SKM-1 (cell line): ENCODE data around the gene SCD5.

Experiments
- DNase-seq: peaks from one replicate; lab custom pipeline; 2025; ENCODE audit not compliant: unreplicated experiment; lab: John Stamatoyannopoulos, UW

SCD5 gene

DNA sequence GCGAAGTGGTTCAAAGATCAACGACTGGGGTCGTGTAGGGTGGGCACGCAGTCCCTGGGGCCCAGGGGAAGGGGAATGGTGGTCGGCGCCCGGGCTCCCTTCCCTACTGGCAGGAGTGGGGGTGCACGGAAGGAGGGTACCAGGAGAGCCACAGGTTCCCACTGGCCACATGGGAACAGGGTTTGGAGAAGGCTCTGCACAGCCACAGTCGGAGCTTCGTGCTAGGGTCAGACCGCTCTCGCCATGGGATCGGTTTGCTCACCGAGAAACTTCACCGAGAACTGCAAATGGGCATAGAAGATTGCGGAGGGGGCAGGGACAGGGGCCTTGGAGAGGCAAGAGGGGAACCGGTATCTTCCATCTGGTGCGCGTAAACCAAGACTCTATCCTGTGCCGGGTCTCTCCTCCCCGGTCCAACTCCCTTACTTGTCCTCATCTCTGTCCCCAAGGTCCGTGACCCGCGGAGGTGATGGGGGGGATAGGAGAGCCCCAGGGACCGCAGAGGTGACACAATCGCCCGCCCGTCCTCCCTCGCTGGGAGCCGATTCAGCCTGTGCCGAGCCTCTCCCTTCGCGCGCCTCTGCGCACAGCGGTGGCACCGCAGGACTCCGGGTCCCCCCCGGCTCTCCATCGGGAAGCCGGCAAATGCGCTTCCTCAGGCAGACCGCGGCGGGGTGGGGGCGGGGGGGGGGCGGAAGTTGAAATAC lies 1.0 kb downstream of the SCD5 start:
- DNase-seq, result no peak

DNA sequence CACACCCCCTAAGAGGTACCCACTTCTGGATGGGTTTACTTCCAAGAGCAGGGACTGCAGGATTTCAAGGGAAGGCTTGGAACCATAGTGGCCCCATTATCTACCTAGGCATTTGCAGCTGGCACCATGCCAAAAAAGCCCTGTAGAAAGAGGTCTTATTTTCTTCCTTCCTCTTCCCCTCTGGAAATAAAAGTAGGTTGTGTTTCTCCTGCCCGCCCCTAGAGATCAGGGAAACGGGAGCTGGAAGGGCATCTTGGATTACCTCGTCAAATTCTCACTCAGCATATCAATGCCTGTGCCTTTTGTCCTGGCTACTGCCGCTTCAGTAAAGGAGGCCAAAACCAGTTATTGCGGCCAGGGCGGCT lies 1.6 kb downstream of the SCD5 start:
- DNase-seq, result no peak

DNA sequence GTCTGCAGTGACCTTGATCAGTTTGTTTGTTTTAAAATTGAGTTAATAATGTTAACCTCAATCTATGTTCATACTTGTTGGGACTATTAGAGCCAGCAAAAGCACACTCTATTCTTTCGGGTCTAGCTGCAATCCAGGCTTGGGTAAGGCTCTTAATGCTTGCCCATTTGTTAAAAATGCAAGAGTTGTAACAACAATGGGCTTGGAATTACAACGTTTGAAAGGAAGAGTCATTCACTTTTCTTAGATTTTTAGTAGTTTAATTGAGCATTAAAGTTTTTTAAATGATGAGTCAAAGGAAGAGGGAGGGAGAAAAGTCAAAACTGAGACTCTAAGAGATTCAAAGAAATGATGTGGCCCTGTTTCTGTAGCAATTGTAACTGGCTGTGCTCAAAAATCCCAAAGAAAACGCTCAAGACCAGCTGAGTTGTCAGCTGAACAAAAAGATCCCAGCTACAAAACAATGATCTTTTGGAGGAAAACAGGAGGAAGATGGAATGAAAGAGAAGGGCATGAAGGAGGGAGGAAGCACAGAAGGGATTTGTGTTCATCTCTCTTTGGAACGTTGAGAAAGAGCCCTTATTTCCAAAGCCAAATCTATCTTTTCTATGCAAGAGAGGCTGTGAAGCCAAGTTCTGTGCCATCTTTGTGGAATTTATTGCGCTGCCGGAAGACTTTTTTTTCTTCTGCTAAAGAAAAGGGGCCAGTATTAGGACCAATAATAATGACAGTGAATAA lies 5.5 kb downstream of the SCD5 start:
- no peak for DNase-seq

DNA sequence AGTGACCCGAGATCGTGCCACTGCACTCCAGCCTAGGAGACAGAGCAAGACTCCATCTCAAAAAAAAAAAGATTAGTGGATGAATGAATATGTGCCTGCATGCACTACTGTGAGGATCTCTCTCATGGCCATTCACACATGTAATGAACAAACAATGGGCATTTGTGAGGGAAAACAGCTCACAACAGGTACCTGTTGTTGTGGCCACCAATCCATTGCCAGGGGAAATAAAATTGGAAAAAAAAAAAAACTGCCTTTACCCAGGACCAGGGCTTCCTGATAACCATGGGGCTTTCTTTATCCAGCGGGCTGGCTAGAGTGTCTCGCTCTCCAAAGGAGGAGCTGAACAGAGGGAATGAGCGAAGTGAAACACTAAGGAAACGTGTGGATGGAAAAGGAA lies 7.4 kb downstream of the SCD5 start:
- DNase-seq, result no peak

DNA sequence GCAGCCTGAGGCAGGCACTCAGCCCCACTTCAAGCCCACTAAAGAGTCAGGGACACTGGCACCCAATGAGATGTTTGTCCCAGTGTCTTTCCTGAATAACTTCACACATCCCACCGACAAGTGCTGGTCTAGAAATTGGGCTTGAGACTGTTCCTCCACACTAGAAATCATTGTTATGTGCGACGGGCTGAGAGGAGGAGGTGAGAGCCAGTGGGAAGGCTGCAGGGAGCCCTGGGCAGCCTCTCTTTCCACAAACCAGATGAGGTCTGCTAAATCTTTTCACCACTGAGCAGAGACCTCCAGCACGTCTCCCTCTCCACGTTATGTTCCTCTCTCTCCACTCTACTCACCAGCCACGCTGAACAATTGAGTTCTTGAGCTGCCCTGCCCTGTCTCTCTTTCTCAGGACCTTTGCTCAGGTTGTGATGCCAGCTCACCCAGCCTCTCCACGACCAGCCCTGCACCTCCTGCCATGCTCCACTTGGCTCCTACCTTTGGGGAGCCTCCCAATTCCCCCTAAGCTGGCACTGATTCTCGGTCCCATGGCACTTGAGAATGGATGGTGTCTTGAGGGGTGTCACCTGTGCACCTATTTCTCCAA lies 8.4 kb downstream of the SCD5 start:
- no peak for DNase-seq

DNA sequence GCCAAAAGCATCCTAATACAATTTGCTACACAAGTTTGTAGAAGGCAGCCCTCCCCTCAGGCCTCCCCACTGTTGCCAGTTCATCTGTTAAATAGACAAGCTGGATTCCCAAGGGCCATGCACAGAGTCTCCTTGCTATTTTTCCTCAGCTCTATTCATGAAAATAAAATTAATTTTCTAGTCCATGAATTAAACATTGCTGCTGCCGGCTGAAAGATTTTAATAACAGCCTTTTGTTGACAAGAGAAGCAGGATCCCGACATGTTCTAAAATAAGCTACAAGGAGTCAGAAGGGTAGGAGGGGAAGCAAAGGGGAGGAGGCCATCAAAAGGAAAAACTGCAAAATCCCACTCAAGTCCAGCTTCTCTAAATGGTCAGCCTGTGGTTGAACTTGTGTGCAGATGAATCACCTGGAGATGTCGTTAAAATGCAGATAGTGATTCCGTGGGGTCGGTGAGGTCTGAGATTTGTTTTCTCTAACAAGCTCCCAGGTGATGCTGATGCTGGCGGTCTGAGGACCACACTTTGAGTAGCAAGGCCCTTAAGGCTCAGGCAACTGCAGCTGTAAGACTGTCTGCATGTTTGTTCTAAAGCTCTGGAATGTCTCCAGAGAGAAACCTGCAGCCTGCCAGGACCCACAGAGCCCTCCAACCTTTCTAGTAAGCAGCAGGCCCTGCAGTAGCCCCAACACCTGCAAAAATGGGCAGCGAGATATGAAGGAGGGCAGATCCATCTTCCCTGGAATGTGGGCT lies 9.4 kb downstream of the SCD5 start:
- DNase-seq, result no peak

DNA sequence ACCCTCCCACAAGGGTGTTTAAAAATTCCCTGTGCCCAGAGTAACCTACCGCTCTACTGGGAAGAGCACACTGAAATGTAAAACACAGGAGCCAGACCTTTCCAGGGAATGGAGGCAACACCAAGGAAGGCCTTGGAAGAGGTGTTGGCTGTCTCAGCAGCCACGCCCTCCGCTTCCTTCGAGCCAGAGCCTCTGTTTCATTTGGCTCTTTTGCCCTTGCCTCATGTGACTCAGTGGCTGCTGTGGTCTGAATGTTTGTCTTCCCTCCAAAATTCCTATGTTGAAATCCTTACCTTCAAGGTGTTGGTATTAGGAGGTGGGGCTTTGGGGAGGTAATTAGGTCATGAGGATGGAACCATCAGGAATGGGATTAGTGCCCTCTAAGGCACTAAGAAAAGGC lies 11.3 kb downstream of the SCD5 start:
- DNase-seq, result no peak

DNA sequence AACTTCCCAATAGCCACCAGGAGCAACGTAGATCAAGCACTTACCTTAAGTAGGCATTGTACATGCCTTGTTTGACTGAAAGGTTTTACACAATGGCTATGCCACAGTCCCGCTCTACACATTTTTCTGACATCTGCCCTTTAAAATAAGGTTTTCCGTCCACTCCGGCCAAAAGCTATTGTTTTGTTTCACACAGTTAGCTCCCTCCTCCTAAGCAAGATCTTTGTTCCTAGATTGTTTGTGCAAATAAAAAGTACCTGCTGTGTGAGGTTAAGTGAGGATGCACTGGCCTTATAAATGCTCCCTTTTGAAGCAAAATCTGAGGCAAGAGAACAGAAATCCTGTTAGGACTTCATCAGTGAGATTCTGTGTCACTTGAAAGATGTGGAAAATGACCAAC lies 11.8 kb downstream of the SCD5 start:
- DNase-seq, result no peak

DNA sequence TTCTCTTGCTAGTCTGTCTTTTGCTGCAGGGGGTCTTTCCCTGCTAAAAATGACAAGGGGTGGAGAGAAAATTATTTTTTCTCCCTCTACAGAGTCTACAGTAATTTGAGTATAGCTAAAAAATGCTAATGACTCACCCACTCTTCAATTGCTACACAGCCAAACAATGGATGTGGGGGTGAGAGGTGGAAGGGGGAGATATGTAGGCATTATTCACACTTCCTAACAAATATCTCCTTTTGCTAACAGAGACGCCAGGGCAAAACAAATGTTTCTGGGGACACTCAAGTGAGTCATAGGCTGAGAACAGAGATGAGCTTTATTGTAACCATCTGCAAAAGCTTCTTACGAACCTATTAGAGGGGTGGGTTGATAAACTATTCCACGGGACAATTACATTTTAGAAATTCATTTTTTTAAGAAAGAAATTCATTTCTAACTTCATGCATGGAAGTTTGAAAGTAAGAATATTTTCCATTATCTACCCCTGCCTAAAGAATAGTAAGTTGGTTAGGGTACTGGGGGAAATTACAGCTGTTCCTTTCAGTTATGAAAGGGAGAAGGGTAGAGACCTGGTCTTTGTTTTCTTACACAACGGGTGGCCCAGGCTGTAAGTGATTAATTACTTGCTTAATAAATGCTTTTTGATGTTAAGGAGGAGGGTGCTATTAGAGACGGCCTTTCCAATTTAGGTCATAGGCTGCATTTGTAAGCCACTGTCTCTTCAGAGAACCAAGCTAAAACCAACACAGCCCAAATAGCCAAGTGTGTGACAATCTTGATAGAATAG lies 12.8 kb downstream of the SCD5 start:
- no peak for DNase-seq

DNA sequence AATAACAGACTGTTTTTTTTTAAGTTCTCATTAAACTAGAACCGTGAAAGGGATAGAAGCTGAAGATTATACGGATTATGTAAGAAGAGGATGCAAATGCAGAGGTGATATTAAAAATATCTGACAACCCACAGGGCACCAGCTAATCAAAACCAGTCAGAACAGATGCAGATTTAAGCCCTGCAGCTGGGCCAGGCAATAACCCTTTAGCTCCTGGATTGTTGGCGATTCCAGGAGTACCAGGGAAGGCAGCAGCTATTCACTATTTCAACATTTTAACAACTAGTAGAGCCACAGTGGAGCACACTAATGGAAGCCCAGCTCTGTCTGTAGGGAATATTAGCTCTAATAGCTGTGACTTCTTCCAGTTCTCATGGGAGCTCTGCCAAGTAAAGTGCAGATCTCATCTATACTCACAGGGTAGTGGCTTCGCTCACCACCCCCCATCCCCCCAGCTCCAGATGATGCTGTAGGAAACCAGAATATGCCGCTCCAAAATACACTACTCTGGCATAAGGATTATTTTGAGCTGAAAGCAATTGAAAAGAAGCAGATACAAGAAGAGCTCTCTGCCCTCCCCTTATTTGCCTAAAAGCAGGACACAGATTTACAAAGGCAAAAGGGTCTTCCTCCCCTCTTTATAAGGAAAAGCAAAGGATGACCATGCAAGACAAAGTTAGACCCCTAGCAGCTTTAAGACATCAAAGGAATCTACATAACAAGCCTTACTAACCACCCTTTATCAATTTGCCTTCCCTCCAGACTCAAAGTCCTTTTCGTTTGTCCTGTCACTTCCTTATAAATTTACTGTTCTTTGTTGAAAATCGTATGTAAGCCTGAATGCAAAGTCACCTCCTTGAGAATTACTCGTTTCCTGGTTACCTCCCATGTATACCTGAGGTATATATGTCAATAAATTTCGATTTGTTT lies 13.7 kb downstream of the SCD5 start:
- no peak for DNase-seq

DNA sequence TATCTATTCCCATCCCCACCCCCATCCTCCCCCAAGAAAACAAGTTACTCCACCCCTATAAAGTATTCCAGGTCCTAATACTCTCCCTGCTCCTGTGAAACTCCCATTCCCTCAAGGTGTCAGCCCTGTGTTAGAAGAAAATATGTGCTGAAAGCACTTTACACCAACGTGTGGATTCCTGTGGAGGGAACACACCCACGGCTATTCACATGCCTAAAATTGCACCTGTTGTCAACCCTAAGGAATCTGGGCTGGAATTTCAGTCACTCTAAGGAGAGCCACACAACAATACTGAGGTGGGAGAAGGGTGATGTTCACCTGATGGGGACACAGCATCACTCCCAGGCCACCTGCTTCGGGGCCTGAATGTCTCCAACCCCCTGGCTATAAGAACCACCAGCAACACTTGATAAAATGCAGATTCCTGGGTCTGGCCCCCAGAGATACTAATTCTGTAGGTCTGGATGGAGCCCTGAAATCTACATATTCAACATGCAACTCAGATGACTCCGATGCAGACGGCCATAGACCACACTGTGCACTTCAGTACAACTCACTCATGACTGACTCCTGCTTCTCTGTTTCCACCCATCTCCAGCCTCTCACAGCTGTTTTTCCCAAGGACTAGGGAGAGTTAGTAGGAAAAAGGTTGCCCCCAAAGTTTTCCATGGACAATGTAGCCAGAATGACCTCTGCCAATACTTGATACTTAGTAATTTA lies 15.8 kb downstream of the SCD5 start:
- DNase-seq, result no peak

DNA sequence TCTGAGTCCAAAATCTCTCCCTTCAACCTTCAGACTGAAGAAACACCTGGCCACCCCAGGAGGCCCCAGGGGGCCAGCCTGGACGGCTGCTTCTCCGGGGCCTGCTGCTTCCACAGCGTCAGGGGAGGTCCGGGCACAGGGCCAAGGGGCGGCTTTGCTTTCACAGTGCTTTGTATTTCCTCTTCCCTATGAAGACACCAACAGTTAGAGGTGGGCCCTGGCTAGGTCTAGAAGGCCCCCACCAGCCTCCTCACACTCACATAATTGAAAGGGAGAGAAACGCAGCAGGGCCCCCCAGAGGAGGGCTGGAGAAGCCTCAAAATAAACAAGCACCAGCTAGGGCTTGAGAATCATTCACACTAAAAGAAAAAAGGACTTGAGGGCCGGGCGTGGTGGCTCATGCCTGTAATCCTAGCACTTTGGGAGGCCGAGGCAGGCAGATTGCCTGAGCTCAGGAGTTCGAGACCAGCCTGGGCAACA lies 17.8 kb downstream of the SCD5 start:
- no peak for DNase-seq

DNA sequence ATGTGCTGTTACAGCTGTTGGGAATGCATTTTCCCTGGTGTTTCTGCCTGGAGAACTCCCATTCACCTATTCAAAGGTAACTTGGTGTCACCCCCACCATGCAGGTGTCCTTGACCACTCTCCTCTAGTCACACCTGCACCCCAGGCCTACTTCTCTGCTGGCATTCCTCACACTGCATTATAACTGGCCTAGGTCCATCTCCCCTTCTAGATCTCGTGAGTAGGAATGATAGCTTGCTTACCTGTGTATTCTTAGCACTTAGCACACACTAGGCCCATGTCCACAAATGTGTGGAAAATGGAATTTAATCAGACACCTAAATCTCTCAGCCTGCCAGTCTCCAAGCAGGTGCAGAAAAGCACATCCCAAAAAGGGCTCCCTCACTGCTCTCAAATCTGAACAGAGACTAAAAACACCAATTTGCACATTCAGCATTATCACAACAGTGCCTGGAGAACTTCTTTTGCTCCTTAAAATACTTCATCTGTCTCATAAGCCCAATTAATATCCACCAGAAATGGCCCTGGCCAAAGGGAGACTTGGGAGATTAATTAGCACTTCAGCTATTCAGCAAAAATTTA lies 18.3 kb downstream of the SCD5 start:
- DNase-seq, result no peak

DNA sequence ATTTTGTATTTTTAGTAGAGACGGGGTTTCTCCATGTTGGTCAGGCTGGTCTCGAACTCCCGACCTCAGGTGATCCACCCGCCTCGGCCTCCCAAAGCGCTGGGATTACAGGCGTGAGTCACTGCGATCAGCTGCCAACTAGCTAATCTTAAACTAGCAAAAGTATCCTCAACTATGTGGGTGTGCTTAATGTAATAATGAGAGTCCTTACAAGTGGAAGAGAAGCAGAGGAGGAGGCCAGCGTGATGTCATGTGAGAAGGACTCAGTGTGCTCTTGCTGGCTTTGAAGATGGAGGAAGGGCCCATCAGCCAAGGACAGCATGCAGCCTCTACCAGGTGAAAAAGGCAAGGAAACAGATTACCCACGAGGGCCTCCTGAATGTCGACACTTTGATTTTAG lies 19.6 kb downstream of the SCD5 start:
- DNase-seq, result no peak

DNA sequence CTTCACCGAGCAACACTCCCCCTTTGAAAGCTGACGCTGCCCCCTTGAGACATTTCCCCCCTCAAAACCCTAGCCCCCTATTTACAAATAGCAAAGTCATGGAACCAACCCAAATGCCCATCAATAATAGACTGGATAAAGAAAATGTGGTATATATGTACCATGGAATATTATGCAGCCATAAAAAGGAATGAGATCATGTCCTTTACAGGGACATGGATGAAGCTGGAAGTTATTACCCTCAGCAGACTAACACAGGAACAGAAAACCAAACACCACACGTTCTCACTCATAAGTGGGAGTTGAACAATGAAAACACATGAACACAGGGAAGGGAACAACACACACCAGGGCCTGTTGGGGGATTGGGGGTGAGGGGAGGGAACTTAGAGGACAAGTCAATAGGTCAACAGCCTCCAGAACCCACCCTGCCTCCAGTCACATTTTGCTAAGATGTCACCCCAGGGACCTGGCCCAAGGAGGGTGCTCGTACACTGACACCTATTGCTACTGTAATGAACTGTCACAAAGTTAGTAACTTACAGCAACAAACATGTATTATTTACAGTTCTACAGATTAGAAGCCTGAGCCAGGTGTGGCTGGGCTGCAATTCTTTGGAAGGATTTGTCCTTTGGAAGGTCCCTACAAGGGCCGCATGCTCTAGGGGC lies 20.6 kb downstream of the SCD5 start:
- no peak for DNase-seq

DNA sequence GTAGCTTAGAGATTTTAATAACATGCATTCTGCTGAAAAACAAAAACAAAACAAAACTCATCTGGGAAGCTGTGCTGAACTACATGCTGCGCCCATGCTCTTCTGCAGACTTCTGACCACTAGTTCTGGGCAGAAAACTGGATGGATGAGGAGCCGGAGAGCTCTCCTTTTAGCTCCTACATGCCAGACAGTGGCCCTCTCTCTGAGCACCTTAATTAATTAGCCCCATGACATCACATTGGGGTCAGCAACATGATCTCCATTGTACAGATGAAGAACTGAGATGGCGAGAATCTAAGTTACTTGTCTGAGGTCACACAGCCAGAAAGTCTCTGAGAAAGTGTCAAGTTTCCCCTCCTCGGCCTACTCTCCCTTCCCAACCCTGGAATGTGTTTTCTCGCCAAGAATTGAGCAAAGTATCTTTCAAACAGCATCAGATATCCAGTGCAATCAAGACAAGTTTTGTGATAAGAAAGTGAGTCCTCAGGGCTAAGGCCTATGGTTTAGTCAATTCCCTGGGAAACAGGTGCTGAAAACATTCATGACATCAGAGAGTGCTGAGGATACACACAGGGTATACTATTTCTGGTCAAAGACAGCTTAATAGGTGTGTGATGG lies 21.6 kb downstream of the SCD5 start:
- DNase-seq, result no peak

DNA sequence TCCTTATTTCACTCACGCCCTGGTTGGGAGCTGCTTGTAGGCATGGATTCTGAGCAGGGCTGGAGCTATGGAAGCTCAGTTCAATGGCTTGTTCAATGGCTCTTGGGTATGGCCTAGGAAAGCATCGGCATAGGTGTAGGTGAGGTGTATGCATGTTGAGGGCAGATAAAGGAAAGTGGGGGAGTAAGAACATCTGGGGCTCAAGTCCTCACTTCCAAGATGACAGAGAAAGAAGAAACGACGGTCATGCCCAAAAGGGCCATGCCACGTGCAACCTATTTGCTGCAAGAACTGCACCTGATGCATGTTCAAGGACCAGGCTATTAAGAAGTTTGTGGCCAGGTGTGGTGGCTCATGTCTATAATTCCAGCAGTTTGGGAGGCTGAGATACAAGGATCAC lies 23.4 kb downstream of the SCD5 start:
- no peak for DNase-seq

DNA sequence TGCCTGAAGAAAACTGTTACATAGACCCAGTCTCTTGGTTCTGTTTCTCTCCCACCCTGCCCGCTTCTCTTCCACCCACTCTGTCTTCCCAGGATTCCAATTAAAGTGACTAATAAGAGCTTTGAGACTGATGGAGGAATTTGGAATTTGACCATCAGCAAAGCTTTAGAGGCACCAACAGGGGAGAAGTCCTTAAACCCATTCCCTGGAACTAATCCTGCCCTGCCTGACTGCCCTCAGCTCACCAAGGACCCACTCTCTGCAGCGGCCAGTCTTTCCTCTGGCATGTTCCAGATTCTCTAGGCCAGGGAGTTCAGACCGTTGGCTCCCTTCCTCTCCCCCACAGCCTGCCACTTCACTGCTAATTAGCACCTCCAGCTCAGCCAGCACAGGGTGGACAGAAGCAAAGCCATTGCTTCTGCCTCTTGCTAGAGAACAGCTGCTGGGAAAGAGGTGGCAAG lies 23.9 kb downstream of the SCD5 start:
- DNase-seq, result no peak
